Iris pigment epithelial cell (primary cell): ENCODE results near the gene NAPA.

Source experiments
- DNase-seq: peaks from one replicate; pipeline ENCODE4 v3.0.0-alpha.2; 2011; ENCODE audit warnings: low read depth

NAPA gene

GRCh38 chr19:47458672-47459071 lies 56.2 kb downstream of the NAPA start:
- no peak for DNase-seq

- DNase-seq: no peak
Observed at GRCh38 chr19:47456721-47457474, 58.0 kb downstream of the NAPA start.

- DNase-seq: no peak
Observed at GRCh38 chr19:47450478-47450877, 64.4 kb downstream of the NAPA start.

GRCh38 chr19:47448360-47448727 lies 66.5 kb downstream of the NAPA start:
- DNase-seq: no peak

- peak; percentile 39 for DNase-seq
Observed at GRCh38 chr19:47447470-47448359, 67.1 kb downstream of the NAPA start.

- DNase-seq: no peak
Observed at GRCh38 chr19:47446534-47447469, 68.1 kb downstream of the NAPA start.

- DNase-seq: peak; percentile 20
Observed at GRCh38 chr19:47445937-47446402, 68.9 kb downstream of the NAPA start.

- DNase-seq: no peak
Observed at GRCh38 chr19:47445527-47445926, 69.3 kb downstream of the NAPA start.

- no peak for DNase-seq
Observed at GRCh38 chr19:47444388-47444821, 70.5 kb downstream of the NAPA start.

GRCh38 chr19:47443331-47443730 lies 71.5 kb downstream of the NAPA start:
- DNase-seq: no peak

GRCh38 chr19:47438793-47439220 lies 76.1 kb downstream of the NAPA start:
- no peak for DNase-seq
